ENCODE measurements around the gene TAS2R40. TPM values are rescaled to one million over a fixed set of nuclear protein-coding genes. Genes with fewer than 3 reads are reported as not detected.
A peak's percentile ranks its signal among the peaks of the same experiment; 100 is the strongest.
"Not testable (repeated sequence)": the region's sequence is repeated elsewhere in the genome, so short reads cannot be mapped to it uniquely, and the experiment has no call there.

TAS2R40 gene
- total and polyA plus RNA-seq, 7 donors, result not detected

GRCh38 chr7:143261901-143262300 is 40.1 kb downstream of the TAS2R40 start:
- WGBS, 3 donors, result 91 to 97% (median 93%) methylated on average over 1 of the region's 1 CpG
- Histone ChIP-seq H3K27ac (no peak overlapping the region), H3K4me3 (no peak overlapping the region), H3K36me3 (ENCODE audit: insufficient read depth in 1 of 2, low read depth in 1 of 2) (peaks cover 0 to 18% of the 10 kb centered on the region in 2 donors), H3K9me3 (no peaks in the 10 kb centered on the region), H3K4me1 (peaks cover 6% of the 10 kb centered on the region), H3K27me3 (ENCODE audit: insufficient read depth in 3 of 3, low read length in 2 of 3) (no peaks in the 10 kb centered on the region)
- ATAC-seq (no peak), DNase-seq (no peak)
- no peak for TF ChIP-seq CTCF (IDR thresholded peaks at IDR 0.05)
- intact Hi-C loops (cut with DNase I), result no loop called here

GRCh38 chr7:143263266-143264195 is 41.7 kb downstream of the TAS2R40 start, which contains the start of gene GSTK1:
GSTK1 (plus strand) TSS chr7:143263441; CDS start chr7:143263514, 73 bp downstream.
- ATAC-seq (peak; percentile 94 to 98 (median 96)), DNase-seq (peak; percentile 85 to 90)
- TF ChIP-seq CTCF (IDR thresholded peaks at IDR 0.05), result no peak
- H3K36me3 ChIP-seq (ENCODE audit: insufficient read depth in 1 of 2, low read depth in 1 of 2), result peaks cover 9 to 34% of the 10 kb centered on the region in 2 donors
- WGBS, 3 donors, result 0 to 1% (median 0%) methylated on average over 48 of the region's 48 CpGs
- peak within 1 kb of the TSS; percentile 88 for H3K27ac ChIP-seq
- intact Hi-C loops (cut with DNase I), result no loop called here
- no peaks in the 10 kb centered on the region for H3K9me3 ChIP-seq
- H3K4me1 ChIP-seq, result peaks cover 6% of the 10 kb centered on the region
- peak within 1 kb of the TSS; percentile 98 for H3K4me3 ChIP-seq
- H3K27me3 ChIP-seq (ENCODE audit: insufficient read depth in 3 of 3, low read length in 2 of 3), result no peaks in the 10 kb centered on the region

- peaks cover 11 to 41% of the 10 kb centered on the region in 2 donors for H3K36me3 ChIP-seq (ENCODE audit: insufficient read depth in 1 of 2, low read depth in 1 of 2)
- intact Hi-C loops (cut with DNase I); H3K9me3 ChIP-seq; H3K27me3 ChIP-seq (ENCODE audit: insufficient read depth in 3 of 3, low read length in 2 of 3); H3K4me1 ChIP-seq; DNase-seq: not testable (repeated sequence)
- peak in 1 of 4 donors; percentile 7 for ATAC-seq
- H3K4me3 ChIP-seq, result peak overlapping the region; percentile 98
- 51 to 58% (median 51%) methylated on average over 15 of the region's 15 CpGs for WGBS, 3 donors
- peak overlapping the region; percentile 88 for H3K27ac ChIP-seq
Measured at GRCh38 chr7:143264196-143264568, 42.3 kb downstream of the TAS2R40 start.

- DNase-seq, result no peak
- 51 to 53% (median 51%) methylated on average over 13 to 15 of the region's 15 CpGs for WGBS, 3 donors
- Histone ChIP-seq H3K36me3 (ENCODE audit: insufficient read depth in 1 of 2, low read depth in 1 of 2) (peaks cover 11 to 50% of the 10 kb centered on the region in 2 donors), H3K4me3 (peak overlapping the region; percentile 98), H3K27ac (peak overlapping the region; percentile 88), H3K27me3 (ENCODE audit: insufficient read depth in 3 of 3, low read length in 2 of 3) (no peaks in the 10 kb centered on the region), H3K9me3 (no peaks in the 10 kb centered on the region), H3K4me1 (no peaks in the 10 kb centered on the region)
- intact Hi-C loops (cut with DNase I), result no loop called here
- no peak for ATAC-seq
- no peak for TF ChIP-seq CTCF (IDR thresholded peaks at IDR 0.05)
Measured at GRCh38 chr7:143265017-143265693, 43.3 kb downstream of the TAS2R40 start.

- no peak overlapping the region for H3K27ac ChIP-seq
- no peaks in the 10 kb centered on the region for H3K27me3 ChIP-seq (ENCODE audit: insufficient read depth in 3 of 3, low read length in 2 of 3)
- no peak for ATAC-seq
- peaks cover 11 to 60% of the 10 kb centered on the region in 2 donors for H3K36me3 ChIP-seq (ENCODE audit: insufficient read depth in 1 of 2, low read depth in 1 of 2)
- H3K9me3 ChIP-seq, result no peaks in the 10 kb centered on the region
- DNase-seq, result no peak
- H3K4me1 ChIP-seq, result no peaks in the 10 kb centered on the region
- WGBS, 3 donors, result 67 to 76% (median 72%) methylated on average over 5 of the region's 5 CpGs
- no peak for TF ChIP-seq CTCF (IDR thresholded peaks at IDR 0.05)
- no peak overlapping the region for H3K4me3 ChIP-seq
- intact Hi-C loops (cut with DNase I), result no loop called here
Measured at GRCh38 chr7:143269251-143269650, 47.4 kb downstream of the TAS2R40 start.

All from psoas muscle (tissue), 8 donors.